DOHH2 (cell line): ENCODE measurements around the gene NOC4L.

Experiments
- CTCF ChIP-seq: fragments of 200-600 bp; sonication (generic); IDR thresholded peaks from one replicate; pipeline ENCODE4 v1.5.1; 2014; ENCODE audit warnings: antibody characterized with exemption, mild to moderate bottlenecking, low read depth, low read length; ENCODE audit not compliant: poor library complexity, severe bottlenecking
- EZH2phosphoT487 ChIP-seq: fragments of 200-600 bp; sonication (generic); IDR thresholded peaks from 2 replicates; pipeline ENCODE4 v1.6.1; 2017; ENCODE audit warnings: borderline replicate concordance, mild to moderate bottlenecking, antibody characterized with exemption, low read length, moderate library complexity, mixed read lengths

DNA sequence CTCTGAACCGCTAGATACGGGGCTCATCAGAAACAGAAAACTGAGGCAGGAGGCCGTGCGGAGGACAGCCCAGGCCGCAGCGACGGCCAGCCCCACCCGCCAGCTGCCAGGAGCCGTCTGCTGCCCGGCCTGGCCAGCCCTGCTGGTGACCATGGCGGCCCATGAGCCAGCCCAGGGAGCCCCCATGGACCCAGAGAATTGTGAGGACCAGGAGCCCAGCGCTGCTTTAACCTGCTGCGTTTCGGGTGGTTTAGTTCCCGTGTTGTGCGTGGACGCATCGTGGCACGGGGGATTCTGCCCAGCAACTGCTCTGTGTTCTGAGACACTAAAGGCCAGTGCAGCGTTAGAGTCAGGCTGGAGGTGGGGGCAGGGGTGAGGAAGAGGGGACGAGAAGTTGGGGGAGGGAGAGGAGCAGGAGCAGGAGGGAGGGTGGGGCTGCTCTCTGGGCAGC is 44.2 kb downstream of the NOC4L start:
- no peak for TF ChIP-seq CTCF
- no peak for TF ChIP-seq EZH2phosphoT487
